ENCODE results near the gene ATP5ME. TPM values are rescaled to one million over a fixed set of nuclear protein-coding genes. Genes with fewer than 3 reads are reported as not detected.
A peak's percentile ranks its signal among the peaks of the same experiment; 100 is the strongest.

Gene ATP5ME
- polyA plus RNA-seq, 3 donors: 163 to 397 (median 367) TPM

- 96% methylated on average over 34 of the region's 37 CpGs for WGBS (ENCODE audit: insufficient coverage)
- no peaks in the 10 kb centered on the region for H3K9me3 ChIP-seq (replicated peaks in 1 of 2; ENCODE audit: control insufficient read depth in 1 of 2, insufficient read depth in 1 of 2, low read length in 2 of 2)
- Mint-ChIP-seq H3K4me1 (peaks cover 51% of the 10 kb centered on the region), H3K36me3 (peaks cover 12 to 23% of the 10 kb centered on the region in 2 donors), H3K27me3 (ENCODE audit: low read depth in 3 of 3) (peaks cover 0 to under 1% (median 0%) of the 10 kb centered on the region in 3 donors), H3K4me3 (no peak overlapping the region), H3K27ac (peak overlapping the region in 3 of 7 donors; percentile 22 to 70 (median 54)), H3K9me3 (peaks cover 0 to 2% (median 0%) of the 10 kb centered on the region in 7 donors)
- TF ChIP-seq CTCF (IDR thresholded peaks at IDR 0.05): no peak
- no peak overlapping the region for H3K4me3 ChIP-seq (replicated peaks in 1 of 3; ENCODE audit: low read depth in 2 of 3, low read length in 3 of 3)
- intact Hi-C loops (cut with micrococcal nuclease): loop anchor here in 1 of 2 donors (5.0 to 10.0 kb wide), 2 partner anchors 351 to 896 kb away; partner anchors contain the start of gene ZNF141
- no peak overlapping the region for H3K27ac ChIP-seq (ENCODE audit: low read depth in 1 of 2, low read length in 2 of 2)
- H4K20me1 ChIP-seq (ENCODE audit: insufficient read depth, low read length): peaks cover 45% of the 10 kb centered on the region
- DNase-seq: no peak
- no peaks in the 10 kb centered on the region for H3K27me3 ChIP-seq (ENCODE audit: control insufficient read depth in 2 of 2, insufficient read depth in 2 of 2, low read length in 2 of 2)
- H3K9ac ChIP-seq (ENCODE audit: insufficient read depth, low read length, poor library complexity, severe bottlenecking): no peak overlapping the region
- peaks cover 4 to 18% of the 10 kb centered on the region in 2 donors for H3K36me3 ChIP-seq (replicated peaks in 1 of 2; ENCODE audit: control insufficient read depth in 1 of 2, insufficient read depth in 2 of 2, low read length in 2 of 2)
- H3K4me1 ChIP-seq (ENCODE audit: control insufficient read depth in 1 of 2, insufficient read depth in 2 of 2, low read length in 2 of 2): peaks cover 54 to 63% of the 10 kb centered on the region in 2 donors
- H2AFZ ChIP-seq (ENCODE audit: insufficient read depth, low read depth, low read length, poor library complexity, severe bottlenecking): no peak overlapping the region
- peaks cover 35% of the 10 kb centered on the region for H3K79me2 ChIP-seq (ENCODE audit: insufficient read depth, low read length)
- H3K4me2 ChIP-seq (replicated peaks; ENCODE audit: extremely low read depth, low read length, poor library complexity, severe bottlenecking): no peak overlapping the region
Observed at GRCh38 chr4:685679-686412, 11.8 kb upstream of the ATP5ME start.

- Histone ChIP-seq H3K9me3 (replicated peaks in 1 of 2; ENCODE audit: control insufficient read depth in 1 of 2, insufficient read depth in 1 of 2, low read length in 2 of 2) (no peaks in the 10 kb centered on the region), H3K79me2 (ENCODE audit: insufficient read depth, low read length) (peaks cover 31% of the 10 kb centered on the region), H3K27ac (ENCODE audit: low read depth in 1 of 2, low read length in 2 of 2) (no peak overlapping the region), H3K4me1 (ENCODE audit: control insufficient read depth in 1 of 2, insufficient read depth in 2 of 2, low read length in 2 of 2) (peaks cover 53 to 62% of the 10 kb centered on the region in 2 donors), H3K9ac (ENCODE audit: insufficient read depth, low read length, poor library complexity, severe bottlenecking) (no peak overlapping the region), H3K27me3 (ENCODE audit: control insufficient read depth in 2 of 2, insufficient read depth in 2 of 2, low read length in 2 of 2) (no peaks in the 10 kb centered on the region), H3K4me3 (replicated peaks in 1 of 3; ENCODE audit: low read depth in 2 of 3, low read length in 3 of 3) (no peak overlapping the region), H2AFZ (ENCODE audit: insufficient read depth, low read depth, low read length, poor library complexity, severe bottlenecking) (no peak overlapping the region), H3K4me2 (replicated peaks; ENCODE audit: extremely low read depth, low read length, poor library complexity, severe bottlenecking) (no peak overlapping the region), H4K20me1 (ENCODE audit: insufficient read depth, low read length) (peaks cover 45% of the 10 kb centered on the region), H3K36me3 (replicated peaks in 1 of 2; ENCODE audit: control insufficient read depth in 1 of 2, insufficient read depth in 2 of 2, low read length in 2 of 2) (peaks cover 4 to 18% of the 10 kb centered on the region in 2 donors)
- WGBS (ENCODE audit: insufficient coverage): 91% methylated on average over 16 of the region's 21 CpGs
- no peak overlapping the region for H3K4me3 Mint-ChIP-seq
- TF ChIP-seq CTCF (IDR thresholded peaks at IDR 0.05): no peak
- H3K27ac Mint-ChIP-seq: peak overlapping the region in 3 of 7 donors; percentile 2 to 57 (median 25)
- intact Hi-C loops (cut with micrococcal nuclease): loop anchor here in 1 of 2 donors (5.0 to 10.0 kb wide), 3 partner anchors 98 to 898 kb away; partner anchors contain the start of gene ZNF141
- H3K36me3 Mint-ChIP-seq: peaks cover 12 to 23% of the 10 kb centered on the region in 2 donors
- H3K4me1 Mint-ChIP-seq: peaks cover 50% of the 10 kb centered on the region
- H3K27me3 Mint-ChIP-seq (ENCODE audit: low read depth in 3 of 3): peaks cover 0 to 12% (median 4%) of the 10 kb centered on the region in 3 donors
- DNase-seq: no peak
- peaks cover 0 to 2% (median 0%) of the 10 kb centered on the region in 7 donors for H3K9me3 Mint-ChIP-seq
Observed at GRCh38 chr4:684623-685327, 10.7 kb upstream of the ATP5ME start.
